ENCODE data around the gene INTS12. TPM values are rescaled to one million over a fixed set of nuclear protein-coding genes. Genes with fewer than 3 reads are reported as not detected.

INTS12 gene
- total RNA-seq, 1 donor from 2014 or later: 20.2 TPM

DNA sequence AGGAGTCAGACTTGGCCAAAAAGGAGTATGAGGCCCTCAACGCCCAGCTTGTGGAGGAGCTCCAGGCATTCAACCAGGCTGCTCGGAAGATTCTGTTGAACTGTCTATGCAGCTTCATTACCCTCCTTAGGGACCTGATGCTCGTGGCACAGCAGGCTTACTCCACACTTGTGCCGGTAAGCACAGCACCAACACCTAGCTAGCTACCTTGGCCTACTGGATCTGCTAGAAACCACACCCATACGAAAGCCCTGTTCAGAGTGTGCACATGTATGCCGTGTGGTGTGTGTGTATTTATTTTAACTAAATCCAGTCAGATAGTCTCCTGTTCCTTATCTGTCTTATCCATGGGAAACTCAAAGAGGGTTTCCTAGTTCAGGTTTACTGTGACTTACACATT lies 49.3 kb downstream of the INTS12 start:
- H3K27ac ChIP-seq: no peak overlapping the region
- intact Hi-C loops (cut with DNase I): no loop called here
- H3K4me3 ChIP-seq: no peak overlapping the region
- H3K4me1 ChIP-seq: no peaks in the 10 kb centered on the region
- H3K9me3 ChIP-seq: no peaks in the 10 kb centered on the region
- no peaks in the 10 kb centered on the region for H3K36me3 ChIP-seq
- TF ChIP-seq, protein P1, sequence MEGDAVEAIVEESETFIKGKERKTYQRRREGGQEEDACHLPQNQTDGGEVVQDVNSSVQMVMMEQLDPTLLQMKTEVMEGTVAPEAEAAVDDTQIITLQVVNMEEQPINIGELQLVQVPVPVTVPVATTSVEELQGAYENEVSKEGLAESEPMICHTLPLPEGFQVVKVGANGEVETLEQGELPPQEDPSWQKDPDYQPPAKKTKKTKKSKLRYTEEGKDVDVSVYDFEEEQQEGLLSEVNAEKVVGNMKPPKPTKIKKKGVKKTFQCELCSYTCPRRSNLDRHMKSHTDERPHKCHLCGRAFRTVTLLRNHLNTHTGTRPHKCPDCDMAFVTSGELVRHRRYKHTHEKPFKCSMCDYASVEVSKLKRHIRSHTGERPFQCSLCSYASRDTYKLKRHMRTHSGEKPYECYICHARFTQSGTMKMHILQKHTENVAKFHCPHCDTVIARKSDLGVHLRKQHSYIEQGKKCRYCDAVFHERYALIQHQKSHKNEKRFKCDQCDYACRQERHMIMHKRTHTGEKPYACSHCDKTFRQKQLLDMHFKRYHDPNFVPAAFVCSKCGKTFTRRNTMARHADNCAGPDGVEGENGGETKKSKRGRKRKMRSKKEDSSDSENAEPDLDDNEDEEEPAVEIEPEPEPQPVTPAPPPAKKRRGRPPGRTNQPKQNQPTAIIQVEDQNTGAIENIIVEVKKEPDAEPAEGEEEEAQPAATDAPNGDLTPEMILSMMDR (IDR thresholded peaks at IDR 0.05): no peak
- DNase-seq: no peak
- ATAC-seq: no peak
- H3K27me3 ChIP-seq: no peaks in the 10 kb centered on the region

DNA sequence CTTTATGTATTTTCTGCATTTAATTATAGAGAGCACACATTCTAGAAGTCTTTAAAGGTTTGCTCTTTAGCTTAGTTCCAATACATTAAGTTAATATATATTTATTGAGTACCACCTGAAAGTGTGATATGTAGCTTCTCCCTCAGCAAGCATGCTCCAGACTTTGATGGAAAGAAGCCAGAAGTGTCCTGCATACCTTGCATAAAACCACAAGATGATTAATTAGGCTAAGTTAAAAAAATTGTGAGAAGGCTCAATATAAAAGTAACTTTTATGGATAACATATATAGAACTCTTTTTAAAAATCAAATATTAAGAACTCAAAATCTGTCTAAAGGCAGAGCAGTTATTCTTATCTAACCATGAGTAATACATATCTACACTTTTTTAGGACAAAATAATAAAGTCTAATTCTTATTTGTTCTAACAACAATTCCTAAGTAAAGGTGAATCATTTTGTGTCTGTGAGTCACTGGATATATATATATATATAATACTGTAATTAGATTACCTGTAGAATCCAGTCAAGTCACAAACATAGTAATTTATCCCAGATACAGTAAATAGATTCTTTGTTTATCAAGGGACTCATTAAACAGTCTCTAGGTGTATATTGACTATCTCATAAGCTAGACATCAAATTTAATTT lies 51.2 kb downstream of the INTS12 start:
- intact Hi-C loops (cut with DNase I): no loop called here
- TF ChIP-seq, protein P1 (IDR thresholded peaks at IDR 0.05): no peak
- H3K4me1 ChIP-seq: no peaks in the 10 kb centered on the region
- H3K27ac ChIP-seq: no peak overlapping the region
- ATAC-seq (no peak), DNase-seq (no peak)
- no peak overlapping the region for H3K4me3 ChIP-seq
- H3K36me3 ChIP-seq: no peaks in the 10 kb centered on the region
- H3K9me3 ChIP-seq: no peaks in the 10 kb centered on the region
- no peaks in the 10 kb centered on the region for H3K27me3 ChIP-seq

DNA sequence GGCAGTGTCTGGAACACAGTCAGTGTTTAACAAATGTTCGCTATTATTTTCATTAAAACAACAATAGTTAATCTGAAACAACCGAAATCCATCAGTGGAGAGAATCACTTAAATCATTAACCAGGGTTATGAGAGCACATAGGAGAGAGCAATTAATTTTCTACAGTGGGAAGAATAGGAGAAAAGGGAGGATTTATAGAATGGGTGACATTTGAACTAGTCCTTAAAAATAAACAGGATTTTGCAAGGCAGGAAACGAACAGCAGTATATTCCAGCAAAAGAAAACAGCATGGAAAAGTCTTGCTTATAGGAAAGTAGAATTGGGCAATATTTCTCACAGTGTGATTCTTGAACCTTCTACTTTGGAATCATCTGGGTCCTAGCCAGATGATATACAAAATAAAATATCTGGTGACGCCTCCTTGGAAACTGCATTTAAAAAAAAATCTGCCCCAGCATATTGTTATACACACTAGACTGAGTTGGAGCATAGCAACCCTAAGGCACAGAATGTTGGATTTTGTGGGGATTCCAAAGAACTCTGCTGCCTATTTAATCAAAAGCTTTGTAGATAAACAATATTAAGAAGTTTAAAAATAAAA lies 56.1 kb downstream of the INTS12 start:
- intact Hi-C loops (cut with DNase I): no loop called here
- H3K4me1 ChIP-seq: no peaks in the 10 kb centered on the region
- H3K36me3 ChIP-seq: no peaks in the 10 kb centered on the region
- no peaks in the 10 kb centered on the region for H3K9me3 ChIP-seq
- TF ChIP-seq, protein P1 (IDR thresholded peaks at IDR 0.05): no peak
- ATAC-seq (no peak), DNase-seq (no peak)
- no peak overlapping the region for H3K4me3 ChIP-seq
- H3K27ac ChIP-seq: no peak overlapping the region
- H3K27me3 ChIP-seq: no peaks in the 10 kb centered on the region

DNA sequence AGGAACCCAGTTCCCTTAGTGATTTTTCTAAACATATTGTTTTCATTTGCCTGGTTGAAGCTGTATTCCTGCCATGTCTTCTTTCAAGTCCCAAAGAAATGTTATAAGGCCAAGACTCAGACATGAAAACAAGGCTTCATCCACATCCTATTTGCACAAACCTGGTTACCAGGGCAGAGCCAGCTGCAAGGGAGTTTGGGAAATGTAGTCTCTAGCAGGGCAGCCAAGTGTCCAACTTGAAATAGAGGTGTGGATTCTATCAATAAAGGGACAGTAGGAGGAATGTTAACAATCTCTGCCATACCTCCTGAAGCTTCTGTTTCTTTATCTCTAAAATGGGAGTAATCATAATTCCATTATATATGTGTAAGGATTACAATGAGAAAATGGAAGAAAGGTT lies 56.6 kb downstream of the INTS12 start:
- ATAC-seq: no peak
- TF ChIP-seq, protein P1 (IDR thresholded peaks at IDR 0.05): no peak
- no peaks in the 10 kb centered on the region for H3K9me3 ChIP-seq

DNA sequence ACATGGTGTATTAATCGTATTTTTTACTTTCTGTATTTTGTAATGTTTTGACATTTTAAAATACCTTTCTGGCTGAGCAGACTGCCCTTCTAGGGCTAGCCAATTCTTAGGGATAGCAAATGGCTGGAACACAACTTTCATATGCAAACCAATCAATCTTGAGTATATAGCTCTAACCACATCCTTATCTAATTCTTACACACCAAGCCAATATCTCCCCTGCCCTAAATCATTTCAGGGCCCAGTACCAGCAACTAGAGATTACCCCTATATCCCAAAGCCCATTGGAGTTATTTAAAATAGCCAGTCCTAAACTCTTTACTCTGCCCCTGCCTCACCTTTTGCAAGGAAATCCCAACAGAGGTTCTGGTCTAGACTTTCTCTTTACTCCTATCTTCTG lies 58.3 kb downstream of the INTS12 start:
- H3K27me3 ChIP-seq: no peaks in the 10 kb centered on the region
- no peaks in the 10 kb centered on the region for H3K4me1 ChIP-seq
- intact Hi-C loops (cut with DNase I): no loop called here
- no peaks in the 10 kb centered on the region for H3K36me3 ChIP-seq
- ATAC-seq (no peak), DNase-seq (no peak)
- no peaks in the 10 kb centered on the region for H3K9me3 ChIP-seq
- H3K4me3 ChIP-seq: no peak overlapping the region
- TF ChIP-seq, protein P1 (IDR thresholded peaks at IDR 0.05): no peak
- no peak overlapping the region for H3K27ac ChIP-seq

More for the DNA sequence above, 56.6 kb downstream of the INTS12 start:
- no peak for DNase-seq
- no peaks in the 10 kb centered on the region for H3K27me3 ChIP-seq
- no peak overlapping the region for H3K4me3 ChIP-seq
- intact Hi-C loops (cut with DNase I): no loop called here
- no peaks in the 10 kb centered on the region for H3K4me1 ChIP-seq
- H3K27ac ChIP-seq: no peak overlapping the region
- no peaks in the 10 kb centered on the region for H3K36me3 ChIP-seq
